ENCODE results near the gene SCIN. TPM values are rescaled to one million over a fixed set of nuclear protein-coding genes. Genes with fewer than 3 reads are reported as not detected.

The SCIN gene
- total RNA-seq, 1 donor from 2014 or later, result 14.3 TPM

- TF ChIP-seq CTCF (IDR thresholded peaks at IDR 0.05), result no peak
- H3K9me3 ChIP-seq, result no peaks in the 10 kb centered on the region
- H3K4me1 ChIP-seq, result no peaks in the 10 kb centered on the region
- intact Hi-C loops (cut with DNase I), result no loop called here
- no peak overlapping the region for H3K27ac ChIP-seq
- H3K27me3 ChIP-seq, result no peaks in the 10 kb centered on the region
- H3K4me3 ChIP-seq, result no peak overlapping the region
- ATAC-seq, result no peak
- no peak for DNase-seq
- no peaks in the 10 kb centered on the region for H3K36me3 ChIP-seq
Measured at GRCh38 chr7:12607134-12607533, 36.6 kb downstream of the SCIN start.

GRCh38 chr7:12609561-12609960 is 39.0 kb downstream of the SCIN start:
- intact Hi-C loops (cut with DNase I), result no loop called here
- H3K4me1 ChIP-seq, result no peaks in the 10 kb centered on the region
- H3K9me3 ChIP-seq, result no peaks in the 10 kb centered on the region
- ATAC-seq (no peak), DNase-seq (no peak)
- no peaks in the 10 kb centered on the region for H3K27me3 ChIP-seq
- no peak overlapping the region for H3K27ac ChIP-seq
- TF ChIP-seq CTCF (IDR thresholded peaks at IDR 0.05), result no peak
- H3K4me3 ChIP-seq, result no peak overlapping the region
- no peaks in the 10 kb centered on the region for H3K36me3 ChIP-seq

- Histone ChIP-seq H3K4me3 (no peak overlapping the region), H3K36me3 (no peaks in the 10 kb centered on the region), H3K27ac (no peak overlapping the region), H3K9me3 (no peaks in the 10 kb centered on the region), H3K27me3 (no peaks in the 10 kb centered on the region), H3K4me1 (no peaks in the 10 kb centered on the region)
- no peak for TF ChIP-seq CTCF (IDR thresholded peaks at IDR 0.05)
- no peak for DNase-seq
- ATAC-seq, result no peak
- intact Hi-C loops (cut with DNase I), result no loop called here
Measured at GRCh38 chr7:12610899-12611298, 40.4 kb downstream of the SCIN start.

GRCh38 chr7:12612622-12613021 is 42.1 kb downstream of the SCIN start:
- ATAC-seq (no peak), DNase-seq (no peak)
- TF ChIP-seq CTCF (IDR thresholded peaks at IDR 0.05), result no peak
- Histone ChIP-seq H3K27ac (no peak overlapping the region), H3K4me3 (no peak overlapping the region), H3K27me3 (no peaks in the 10 kb centered on the region), H3K4me1 (no peaks in the 10 kb centered on the region), H3K9me3 (no peaks in the 10 kb centered on the region), H3K36me3 (no peaks in the 10 kb centered on the region)
- intact Hi-C loops (cut with DNase I), result no loop called here

GRCh38 chr7:12619461-12620069 is 49.0 kb downstream of the SCIN start:
- H3K27me3 ChIP-seq, result no peaks in the 10 kb centered on the region
- H3K9me3 ChIP-seq, result no peaks in the 10 kb centered on the region
- no peaks in the 10 kb centered on the region for H3K4me1 ChIP-seq
- H3K4me3 ChIP-seq, result no peak overlapping the region
- no peak for DNase-seq
- no peaks in the 10 kb centered on the region for H3K36me3 ChIP-seq
- intact Hi-C loops (cut with DNase I), result no loop called here
- TF ChIP-seq CTCF (IDR thresholded peaks at IDR 0.05), result no peak
- ATAC-seq, result no peak
- no peak overlapping the region for H3K27ac ChIP-seq

GRCh38 chr7:12620371-12620770 is 49.9 kb downstream of the SCIN start:
- no peaks in the 10 kb centered on the region for H3K9me3 ChIP-seq
- H3K4me1 ChIP-seq, result no peaks in the 10 kb centered on the region
- H3K27me3 ChIP-seq, result no peaks in the 10 kb centered on the region
- DNase-seq (no peak), ATAC-seq (no peak)
- no peak overlapping the region for H3K27ac ChIP-seq
- TF ChIP-seq CTCF (IDR thresholded peaks at IDR 0.05), result no peak
- intact Hi-C loops (cut with DNase I), result no loop called here
- no peak overlapping the region for H3K4me3 ChIP-seq
- no peaks in the 10 kb centered on the region for H3K36me3 ChIP-seq

Data from upper lobe of right lung (tissue), 1 donor.